ENCODE data around the gene CDH23.

CDH23 gene

DNA sequence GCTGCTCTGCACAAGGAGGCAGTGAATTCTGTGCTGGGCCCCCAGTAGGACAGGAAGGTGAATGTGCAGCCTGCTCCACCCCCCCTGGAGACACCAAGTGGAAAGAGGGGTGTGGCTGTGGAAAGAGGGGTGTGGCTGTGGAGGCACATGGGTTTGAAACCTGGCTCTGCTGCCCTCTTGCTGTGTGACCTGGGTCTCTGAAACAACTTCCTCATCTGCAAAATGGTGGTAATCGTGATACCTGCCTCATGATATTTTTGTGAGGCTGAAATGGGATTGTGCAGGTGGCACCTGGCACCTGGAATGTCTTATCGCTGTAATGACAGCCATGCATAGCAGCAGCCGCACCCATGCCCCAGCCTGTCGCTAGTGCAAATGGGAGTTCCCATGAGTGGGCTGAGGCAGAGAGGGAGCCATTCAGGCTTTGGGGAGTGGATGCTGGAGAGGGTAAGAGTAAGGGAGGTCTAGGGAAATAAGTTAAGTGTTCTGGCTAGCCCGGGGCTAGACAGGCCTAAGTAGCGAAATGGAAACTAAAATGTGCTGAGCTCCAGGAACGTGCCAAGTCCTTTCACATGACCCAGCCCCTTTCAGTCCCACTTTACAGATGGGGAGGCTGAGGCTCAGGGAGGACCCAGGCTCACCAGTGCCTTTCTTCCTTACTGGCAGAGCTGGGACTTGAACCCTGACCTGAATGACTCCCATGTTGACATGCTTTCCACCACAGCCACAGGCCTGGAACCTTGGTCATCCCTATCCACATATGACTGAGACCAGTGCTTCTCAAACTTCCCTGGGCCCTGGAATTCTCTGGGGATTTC is 287.8 kb downstream of the CDH23 start:
- no peak for DNase-seq
- intact Hi-C loops (cut with DNase I), result no loop called here

- intact Hi-C loops (cut with DNase I), result no loop called here
- DNase-seq, result no peak
These were observed 289.0 kb downstream of the CDH23 start for GRCh38 chr10:71685554-71686232.

- no peak for DNase-seq
- intact Hi-C loops (cut with DNase I), result no loop called here
These were observed 290.4 kb downstream of the CDH23 start for GRCh38 chr10:71687077-71687476.

- no peak for DNase-seq
- intact Hi-C loops (cut with DNase I), result no loop called here
These were observed 290.8 kb downstream of the CDH23 start for GRCh38 chr10:71687480-71687879.

GRCh38 chr10:71688256-71688655 is 291.5 kb downstream of the CDH23 start:
- DNase-seq, result no peak
- intact Hi-C loops (cut with DNase I), result no loop called here

- intact Hi-C loops (cut with DNase I), result no loop called here
- peak in 1 of 10 donors; percentile 62 for DNase-seq
These were observed 293.5 kb downstream of the CDH23 start for GRCh38 chr10:71690094-71690720.

- intact Hi-C loops (cut with DNase I), result no loop called here
These were observed 294.7 kb downstream of the CDH23 start for GRCh38 chr10:71691405-71691804.

GRCh38 chr10:71692598-71693306 is 296.0 kb downstream of the CDH23 start:
- intact Hi-C loops (cut with DNase I), result no loop called here
- DNase-seq, result peak in 1 of 10 donors; percentile 78

More at GRCh38 chr10:71691405-71691804, 294.7 kb downstream of the CDH23 start:
- DNase-seq, result no peak

- intact Hi-C loops (cut with DNase I), result no loop called here
- DNase-seq, result no peak
These were observed 296.7 kb downstream of the CDH23 start for GRCh38 chr10:71693377-71693776.

DNA sequence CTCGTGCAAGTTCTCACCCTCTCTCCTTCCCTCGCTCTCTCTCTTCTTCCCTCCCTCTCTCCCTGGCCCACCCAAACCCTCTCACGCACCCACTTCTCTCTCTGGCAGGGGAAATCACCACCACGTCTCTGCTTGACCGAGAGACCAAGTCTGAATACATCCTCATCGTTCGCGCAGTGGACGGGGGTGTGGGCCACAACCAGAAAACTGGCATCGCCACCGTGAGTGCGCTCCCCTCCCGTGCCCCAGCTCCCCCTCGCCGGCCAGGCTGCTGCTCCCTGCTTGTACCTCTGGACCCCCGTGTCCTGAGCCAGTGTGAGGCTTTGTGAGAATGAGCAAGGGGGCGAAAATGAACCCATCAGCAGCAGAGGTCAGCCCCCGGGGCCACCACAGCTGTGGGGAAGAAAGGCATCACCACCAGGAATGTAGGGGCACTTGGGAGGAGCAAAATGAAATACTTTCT is 297.4 kb downstream of the CDH23 start:
- intact Hi-C loops (cut with DNase I), result no loop called here
- DNase-seq, result peak in 1 of 10 donors; percentile 66

DNA sequence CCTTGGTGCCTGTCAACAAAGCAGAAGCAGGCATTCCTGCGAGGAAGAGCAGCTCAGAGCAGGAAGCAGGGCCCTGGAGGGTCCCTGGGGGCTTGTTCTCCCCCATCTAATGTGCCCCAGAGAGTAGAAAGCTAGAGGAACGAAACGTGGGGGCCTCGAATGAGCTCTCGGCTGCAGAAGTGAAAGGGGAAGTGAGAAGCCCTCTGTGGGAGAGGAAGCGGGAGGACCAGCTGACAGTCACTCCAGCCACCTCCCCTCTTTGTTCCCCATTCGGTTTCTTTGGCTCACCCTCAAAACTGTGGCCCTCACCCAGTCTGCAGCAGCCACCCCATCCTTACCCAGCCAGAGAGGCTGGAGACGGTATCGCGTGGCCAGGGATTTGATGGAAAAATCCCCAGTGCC is 297.8 kb downstream of the CDH23 start:
- peak in 3 of 10 donors; percentile 15 to 63 (median 38) for DNase-seq
- intact Hi-C loops (cut with DNase I), result no loop called here

DNA sequence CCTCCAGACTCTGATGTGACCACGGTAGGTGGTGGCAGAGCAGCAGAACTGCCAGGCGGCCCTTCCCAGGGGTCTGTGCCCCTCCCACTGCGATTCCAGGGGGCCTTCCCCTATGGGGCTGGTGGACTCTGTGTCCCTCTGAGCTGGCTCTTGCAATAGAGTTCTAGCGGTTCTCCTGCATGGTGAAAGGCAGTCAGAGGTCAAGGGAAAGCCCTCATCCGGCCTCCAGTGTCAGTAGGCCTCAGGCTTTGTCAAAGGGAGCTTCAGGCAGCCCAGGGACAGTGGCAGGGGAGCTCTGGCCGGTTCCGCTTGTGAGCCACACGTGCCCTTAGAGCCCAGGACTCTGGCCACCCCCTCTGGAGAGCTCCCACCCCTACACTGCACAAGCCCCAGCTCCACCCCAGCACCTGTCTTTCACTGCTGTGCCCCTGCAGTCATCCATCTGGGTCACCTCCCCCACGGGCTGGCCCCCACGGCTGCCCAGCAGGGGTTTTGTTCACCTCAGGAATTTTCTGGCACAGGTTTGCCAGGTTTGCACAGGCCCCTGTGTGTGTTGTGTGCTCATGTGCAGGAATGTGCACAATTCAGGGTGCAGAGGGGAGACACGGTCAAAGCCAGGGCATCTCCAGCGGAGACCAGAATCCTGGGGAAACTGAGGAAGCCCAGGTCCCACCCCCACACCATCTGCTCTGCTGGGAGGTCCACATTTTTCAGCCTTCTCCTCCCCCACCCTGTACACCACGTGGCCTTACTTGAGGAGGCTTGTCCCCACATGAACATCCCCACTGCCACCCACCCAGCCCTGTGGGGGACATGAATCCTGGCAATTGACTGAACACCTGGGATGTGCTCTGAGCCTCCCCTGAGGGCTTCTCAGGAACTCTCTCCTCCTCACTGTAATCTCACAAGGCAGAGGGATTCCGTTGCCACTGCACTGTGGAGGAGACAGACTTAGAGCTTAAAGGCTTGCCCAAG is 299.1 kb downstream of the CDH23 start:
- DNase-seq, result peak in 1 of 10 donors; percentile 64
- intact Hi-C loops (cut with DNase I), result loop anchor here (5.0 kb wide), 1 partner anchor 128 kb away; no protein-coding TSS in a partner anchor

GRCh38 chr10:71696628-71697326 is 300.1 kb downstream of the CDH23 start:
- intact Hi-C loops (cut with DNase I), result loop anchor here (5.0 kb wide), 1 partner anchor 129 kb away; no protein-coding TSS in a partner anchor
- DNase-seq, result peak in 7 of 10 donors; percentile 50 to 92 (median 64)

- DNase-seq, result no peak
- intact Hi-C loops (cut with DNase I), result loop anchor here (5.0 kb wide), 1 partner anchor 131 kb away; no protein-coding TSS in a partner anchor
These were observed 301.4 kb downstream of the CDH23 start for GRCh38 chr10:71697938-71698709.

- DNase-seq, result no peak
- intact Hi-C loops (cut with DNase I), result loop anchor here (5.0 kb wide), 1 partner anchor 131 kb away; no protein-coding TSS in a partner anchor
These were observed 302.0 kb downstream of the CDH23 start for GRCh38 chr10:71698737-71699136.

- intact Hi-C loops (cut with DNase I), result no loop called here
These were observed 304.1 kb downstream of the CDH23 start for GRCh38 chr10:71700731-71701368.

DNA sequence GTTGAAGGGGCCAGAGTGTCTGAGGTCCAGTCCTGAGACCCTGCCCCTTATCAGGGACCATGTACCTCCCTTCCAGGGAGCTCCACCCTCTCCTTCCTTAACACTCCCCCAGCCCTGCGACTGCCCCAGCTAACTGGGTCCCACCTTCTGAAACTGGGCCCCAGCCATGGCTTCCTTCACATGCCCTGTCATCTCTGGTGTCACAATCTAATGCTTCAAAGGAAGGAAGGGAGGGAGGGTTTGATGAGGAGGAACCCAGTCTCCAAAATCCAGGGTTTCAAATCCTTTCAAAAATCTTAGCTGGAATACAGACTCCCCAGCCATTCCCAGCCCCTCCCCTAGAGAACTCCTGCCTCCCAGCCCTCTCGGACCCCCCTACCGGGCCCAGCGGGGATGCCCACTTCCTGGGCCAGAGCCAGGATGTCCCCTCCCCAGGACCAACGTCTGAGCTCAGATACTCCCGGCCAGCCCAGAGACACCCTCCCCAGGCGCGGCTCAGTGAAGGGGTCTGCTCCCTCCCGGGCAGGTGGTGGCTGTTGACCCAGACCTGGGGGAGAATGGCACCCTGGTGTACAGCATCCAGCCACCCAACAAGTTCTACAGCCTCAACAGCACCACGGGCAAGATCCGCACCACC is 304.9 kb downstream of the CDH23 start:
- intact Hi-C loops (cut with DNase I), result no loop called here

More at GRCh38 chr10:71700731-71701368, 304.1 kb downstream of the CDH23 start:
- DNase-seq, result no peak

More for the DNA sequence above, 304.9 kb downstream of the CDH23 start:
- DNase-seq, result no peak
